Ishikawa (cell line): ENCODE measurements around the gene OR5B21.

Experiments
- CEBPB ChIP-seq: IDR thresholded peaks from 2 replicates; pipeline ENCODE4 v1.6.1; 2012
- CREB1 ChIP-seq: IDR thresholded peaks from 2 replicates; pipeline ENCODE4 v1.6.1; 2012; ENCODE audit warnings: low read depth
- EGR1 ChIP-seq: IDR thresholded peaks from 2 replicates; pipeline ENCODE4 v1.6.1; 2012
- EP300 ChIP-seq: IDR thresholded peaks from 2 replicates; pipeline ENCODE4 v1.6.1; 2012; ENCODE audit warnings: borderline replicate concordance
- FOXM1 ChIP-seq: IDR thresholded peaks from 2 replicates; pipeline ENCODE4 v1.6.1; 2012; ENCODE audit warnings: low read depth, borderline replicate concordance
- MAX ChIP-seq: IDR thresholded peaks from 2 replicates; pipeline ENCODE4 v1.6.1; 2012
- NFIC ChIP-seq: IDR thresholded peaks from 2 replicates; pipeline ENCODE4 v1.6.1; 2012
- RAD21 ChIP-seq: IDR thresholded peaks from 2 replicates; pipeline ENCODE4 v1.6.1; 2012; ENCODE audit warnings: low read depth
- TAF1 ChIP-seq: IDR thresholded peaks from 2 replicates; pipeline ENCODE4 v1.6.1; 2012; ENCODE audit warnings: low read depth, mild to moderate bottlenecking
- TCF12 ChIP-seq: IDR thresholded peaks from 2 replicates; pipeline ENCODE4 v1.6.1; 2012; ENCODE audit warnings: low read depth
- TEAD4 ChIP-seq: IDR thresholded peaks from 2 replicates; pipeline ENCODE4 v1.6.1; 2012
- USF1 ChIP-seq: IDR thresholded peaks from 2 replicates; pipeline ENCODE4 v1.6.1; 2012
- YY1 ChIP-seq: IDR thresholded peaks from 2 replicates; pipeline ENCODE4 v1.6.1; 2012; ENCODE audit warnings: low read depth
- ZBTB7A ChIP-seq: IDR thresholded peaks from 2 replicates; pipeline ENCODE4 v1.6.1; 2012; ENCODE audit warnings: low read depth
- TF ChIP-seq, protein P1 (sequence below): IDR thresholded peaks from 2 replicates; pipeline ENCODE4 v1.6.1; 2012; ENCODE audit warnings: low read depth, mild to moderate bottlenecking

Gene OR5B21

DNA sequence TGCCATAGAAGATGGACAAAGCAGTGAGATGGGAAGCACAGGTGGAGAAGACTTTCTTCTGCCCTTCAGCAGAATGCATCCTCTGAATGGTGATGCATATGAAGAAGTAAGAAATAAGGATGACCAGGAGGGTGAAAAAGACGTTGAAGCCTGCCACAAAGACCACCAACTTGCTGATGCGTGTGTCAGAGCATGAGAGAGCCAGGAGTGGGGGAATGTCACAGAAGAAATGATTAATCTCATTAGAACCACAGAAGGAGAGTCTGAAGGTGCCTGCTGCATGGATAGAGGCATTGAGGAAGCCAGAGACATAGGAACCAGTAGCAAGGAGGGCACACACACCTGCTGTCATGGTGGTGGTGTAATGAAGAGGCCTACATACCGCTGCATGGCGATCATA lies 550 bp downstream of the OR5B21 start:
- TF ChIP-seq USF1 (no peak), EGR1 (no peak), TAF1 (no peak), EP300 (no peak), MAX (no peak), ZBTB7A (no peak), CEBPB (no peak), RAD21 (no peak), TEAD4 (no peak)
- TF ChIP-seq, protein P1, sequence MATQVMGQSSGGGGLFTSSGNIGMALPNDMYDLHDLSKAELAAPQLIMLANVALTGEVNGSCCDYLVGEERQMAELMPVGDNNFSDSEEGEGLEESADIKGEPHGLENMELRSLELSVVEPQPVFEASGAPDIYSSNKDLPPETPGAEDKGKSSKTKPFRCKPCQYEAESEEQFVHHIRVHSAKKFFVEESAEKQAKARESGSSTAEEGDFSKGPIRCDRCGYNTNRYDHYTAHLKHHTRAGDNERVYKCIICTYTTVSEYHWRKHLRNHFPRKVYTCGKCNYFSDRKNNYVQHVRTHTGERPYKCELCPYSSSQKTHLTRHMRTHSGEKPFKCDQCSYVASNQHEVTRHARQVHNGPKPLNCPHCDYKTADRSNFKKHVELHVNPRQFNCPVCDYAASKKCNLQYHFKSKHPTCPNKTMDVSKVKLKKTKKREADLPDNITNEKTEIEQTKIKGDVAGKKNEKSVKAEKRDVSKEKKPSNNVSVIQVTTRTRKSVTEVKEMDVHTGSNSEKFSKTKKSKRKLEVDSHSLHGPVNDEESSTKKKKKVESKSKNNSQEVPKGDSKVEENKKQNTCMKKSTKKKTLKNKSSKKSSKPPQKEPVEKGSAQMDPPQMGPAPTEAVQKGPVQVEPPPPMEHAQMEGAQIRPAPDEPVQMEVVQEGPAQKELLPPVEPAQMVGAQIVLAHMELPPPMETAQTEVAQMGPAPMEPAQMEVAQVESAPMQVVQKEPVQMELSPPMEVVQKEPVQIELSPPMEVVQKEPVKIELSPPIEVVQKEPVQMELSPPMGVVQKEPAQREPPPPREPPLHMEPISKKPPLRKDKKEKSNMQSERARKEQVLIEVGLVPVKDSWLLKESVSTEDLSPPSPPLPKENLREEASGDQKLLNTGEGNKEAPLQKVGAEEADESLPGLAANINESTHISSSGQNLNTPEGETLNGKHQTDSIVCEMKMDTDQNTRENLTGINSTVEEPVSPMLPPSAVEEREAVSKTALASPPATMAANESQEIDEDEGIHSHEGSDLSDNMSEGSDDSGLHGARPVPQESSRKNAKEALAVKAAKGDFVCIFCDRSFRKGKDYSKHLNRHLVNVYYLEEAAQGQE: no peak

GRCh38 chr11:58506935-58507334 lies 970 bp downstream of the OR5B21 start:
- TF ChIP-seq ZBTB7A (no peak), MAX (no peak), TCF12 (no peak), EP300 (no peak), CREB1 (no peak), TAF1 (no peak), FOXM1 (no peak)
- TF ChIP-seq, protein P1: no peak

GRCh38 chr11:58505849-58506248 lies 2.1 kb downstream of the OR5B21 start:
- no peak for TF ChIP-seq CEBPB
- no peak for TF ChIP-seq EGR1
- no peak for TF ChIP-seq USF1
- no peak for TF ChIP-seq YY1
- TF ChIP-seq RAD21: no peak
- TF ChIP-seq, protein P1: no peak
- TF ChIP-seq MAX: no peak
- no peak for TF ChIP-seq TCF12
- TF ChIP-seq NFIC: no peak
- no peak for TF ChIP-seq FOXM1
- TF ChIP-seq TAF1: no peak
- no peak for TF ChIP-seq EP300
- no peak for TF ChIP-seq ZBTB7A
- no peak for TF ChIP-seq CREB1
- no peak for TF ChIP-seq TEAD4

- no peak for TF ChIP-seq CEBPB
- no peak for TF ChIP-seq RAD21
- no peak for TF ChIP-seq EP300
- no peak for TF ChIP-seq YY1
- TF ChIP-seq MAX: no peak
- no peak for TF ChIP-seq ZBTB7A
- no peak for TF ChIP-seq USF1
- TF ChIP-seq TAF1: no peak
These were observed 3.7 kb downstream of the OR5B21 start for GRCh38 chr11:58504232-58504631.
